Suprapubic skin (tissue), 4 donors: Measurements from ENCODE around the gene FGF22. TPM values are rescaled to one million over a fixed set of nuclear protein-coding genes. Genes with fewer than 3 reads are reported as not detected.

Experiments
- DNase-seq, 2 donors: peaks; one replicate each; pipeline ENCODE4 v3.0.0-alpha.2; 2019; ENCODE audit warnings: low spot score in 2 of 2
- H3K27ac ChIP-seq: fragments of 200-600 bp; sonication (generic); one replicate; pipeline ENCODE4 v1.5.1; 2019
- H3K27me3 ChIP-seq: fragments of 200-600 bp; sonication (generic); one replicate; pipeline ENCODE4 v1.5.1; 2019
- H3K36me3 ChIP-seq: fragments of 200-600 bp; sonication (generic); one replicate; pipeline ENCODE4 v1.5.1; 2019
- H3K4me1 ChIP-seq: fragments of 200-600 bp; sonication (generic); one replicate; pipeline ENCODE4 v1.5.1; 2019
- H3K4me3 ChIP-seq: fragments of 200-600 bp; sonication (generic); one replicate; pipeline ENCODE4 v1.5.1; 2019; ENCODE audit warnings: mild to moderate bottlenecking
- H3K9me3 ChIP-seq: fragments of 200-600 bp; sonication (generic); one replicate; pipeline ENCODE4 v1.5.1; 2019
- CTCF ChIP-seq, 2 donors: fragments of 200-600 bp in 1 of 2; fragments of 450-650 bp in 1 of 2; sonication (generic) in 1 of 2; IDR thresholded peaks; one replicate each; pipeline ENCODE4 v1.5.1; 2016 to 2019; ENCODE audit warnings: antibody characterized with exemption in 2 of 2, mild to moderate bottlenecking in 1 of 2, moderate library complexity in 1 of 2
- EP300 ChIP-seq: sonication (generic); formaldehyde crosslinking; IDR thresholded peaks from one replicate; pipeline ENCODE4 v1.6.1; 2017; ENCODE audit warnings: antibody characterized with exemption
- POLR2A ChIP-seq, 2 donors: fragments of 450-650 bp; IDR thresholded peaks; one replicate each; pipeline ENCODE4 v1.6.1; 2017; ENCODE audit warnings: antibody characterized with exemption in 2 of 2, mild to moderate bottlenecking in 2 of 2, moderate library complexity in 2 of 2
- POLR2AphosphoS5 ChIP-seq, 3 donors: sonication (generic); formaldehyde crosslinking; IDR thresholded peaks; one replicate each; pipeline ENCODE4 v1.6.1; 2017; ENCODE audit warnings: antibody characterized with exemption in 3 of 3
- WGBS: methylation state at CpG from one replicate; pipeline ENCODE4 v1.1.5; 2018; 5-methylcytosine and 5-hydroxymethylcytosine counted together
- total RNA-seq, 4 donors: library from RNA; depleted of rRNA; stranded (reverse); fragments of >200 nt; gene quantifications; one replicate each; pipeline ENCODE4 v1.1.0, GENCODE V29; 2016

The FGF22 gene
- total RNA-seq, 4 donors from 2014 or later: 5.2 to 13.0 (median 9.2) TPM

- peak overlapping the region; percentile 60 for H3K4me3 ChIP-seq
Observed at GRCh38 chr19:677601-678436, 38.1 kb downstream of the FGF22 start.

GRCh38 chr19:678791-679388 lies 39.2 kb downstream of the FGF22 start:
- Histone ChIP-seq H3K27me3 (peaks cover 4% of the 10 kb centered on the region), H3K4me1 (peaks cover 47% of the 10 kb centered on the region), H3K9me3 (no peaks in the 10 kb centered on the region), H3K27ac (peak overlapping the region; percentile 98), H3K4me3 (peak overlapping the region; percentile 93), H3K36me3 (no peaks in the 10 kb centered on the region)
- DNase-seq: peak in 1 of 2 donors; percentile 79
- no peak for TF ChIP-seq POLR2A (IDR thresholded peaks at IDR 0.05)
- TF ChIP-seq EP300: no peak
- no peak for TF ChIP-seq POLR2AphosphoS5 (IDR thresholded peaks at IDR 0.05)
- no peak for TF ChIP-seq CTCF (IDR thresholded peaks at IDR 0.05)
- WGBS: 79% methylated on average over 2 of the region's 16 CpGs

More at GRCh38 chr19:677601-678436, 38.1 kb downstream of the FGF22 start:
- Histone ChIP-seq H3K9me3 (no peaks in the 10 kb centered on the region), H3K4me1 (peaks cover 48% of the 10 kb centered on the region), H3K27ac (peak overlapping the region; percentile 96), H3K36me3 (no peaks in the 10 kb centered on the region), H3K27me3 (peaks cover 4% of the 10 kb centered on the region)
- 38% methylated on average over 4 of the region's 22 CpGs for WGBS
- DNase-seq: peak in 1 of 2 donors; percentile 77
- TF ChIP-seq CTCF (IDR thresholded peaks at IDR 0.05) (no peak), POLR2A (IDR thresholded peaks at IDR 0.05) (no peak), EP300 (no peak), POLR2AphosphoS5 (IDR thresholded peaks at IDR 0.05) (no peak)

- Histone ChIP-seq H3K36me3 (no peaks in the 10 kb centered on the region), H3K27me3 (peaks cover 4% of the 10 kb centered on the region), H3K9me3 (no peaks in the 10 kb centered on the region), H3K4me1 (peaks cover 47% of the 10 kb centered on the region), H3K4me3 (peak overlapping the region; percentile 93), H3K27ac (peak overlapping the region; percentile 98)
- no CpG with 5 or more reads among the region's 69 CpGs for WGBS
- TF ChIP-seq CTCF (IDR thresholded peaks at IDR 0.05) (no peak), POLR2AphosphoS5 (IDR thresholded peaks at IDR 0.05) (peak in 1 of 3 donors; percentile 57), POLR2A (IDR thresholded peaks at IDR 0.05) (peak; percentile 28 to 82), EP300 (no peak)
- peak in 1 of 2 donors; percentile 86 for DNase-seq
Observed at GRCh38 chr19:679418-680286, 40.0 kb downstream of the FGF22 start.

GRCh38 chr19:680287-681028 lies 40.8 kb downstream of the FGF22 start:
- peak; percentile 100 for DNase-seq
- Histone ChIP-seq H3K4me1 (peaks cover 42% of the 10 kb centered on the region), H3K36me3 (no peaks in the 10 kb centered on the region), H3K9me3 (no peaks in the 10 kb centered on the region), H3K27ac (peak overlapping the region; percentile 98), H3K27me3 (peaks cover 4% of the 10 kb centered on the region), H3K4me3 (peak overlapping the region; percentile 93)
- no peak for TF ChIP-seq EP300
- peak in 1 of 3 donors; percentile 22 for TF ChIP-seq POLR2AphosphoS5 (IDR thresholded peaks at IDR 0.05)
- TF ChIP-seq CTCF (IDR thresholded peaks at IDR 0.05): peak; percentile 48 to 74
- TF ChIP-seq POLR2A (IDR thresholded peaks at IDR 0.05): peak in 1 of 2 donors; percentile 92
- 0% methylated on average over 15 of the region's 70 CpGs for WGBS
